GM19452 (cell line): ENCODE data around the gene BBX.

Source experiments
- ATAC-seq: cut with Tn5 transposase; IDR thresholded peaks from one replicate; pipeline ENCODE4 v1.9.1; 2021; ENCODE audit not compliant: unreplicated experiment

BBX gene

GRCh38 chr3:107643038-107643883 lies 120.5 kb downstream of the BBX start:
- no peak for ATAC-seq

GRCh38 chr3:107644631-107645030 lies 121.9 kb downstream of the BBX start:
- no peak for ATAC-seq

- no peak for ATAC-seq
Observed at GRCh38 chr3:107650788-107651187, 128.0 kb downstream of the BBX start.

GRCh38 chr3:107651782-107652181 lies 129.0 kb downstream of the BBX start:
- peak; percentile 78 for ATAC-seq

GRCh38 chr3:107654218-107654617 lies 131.5 kb downstream of the BBX start:
- ATAC-seq, result no peak

- no peak for ATAC-seq
Observed at GRCh38 chr3:107657971-107658370, 135.2 kb downstream of the BBX start.

- ATAC-seq, result no peak
Observed at GRCh38 chr3:107660306-107660976, 137.7 kb downstream of the BBX start.

GRCh38 chr3:107661447-107662123 lies 138.8 kb downstream of the BBX start:
- peak; percentile 62 for ATAC-seq

- peak; percentile 13 for ATAC-seq
Observed at GRCh38 chr3:107662124-107662507, 139.4 kb downstream of the BBX start.

GRCh38 chr3:107662586-107662985 lies 139.8 kb downstream of the BBX start:
- ATAC-seq, result no peak

GRCh38 chr3:107663266-107663665 lies 140.5 kb downstream of the BBX start:
- ATAC-seq, result no peak

GRCh38 chr3:107664614-107665013 lies 141.9 kb downstream of the BBX start:
- no peak for ATAC-seq

- ATAC-seq, result no peak
Observed at GRCh38 chr3:107665351-107665750, 142.6 kb downstream of the BBX start.

GRCh38 chr3:107666853-107667252 lies 144.1 kb downstream of the BBX start:
- ATAC-seq, result no peak

GRCh38 chr3:107668416-107668815 lies 145.7 kb downstream of the BBX start:
- ATAC-seq, result no peak

GRCh38 chr3:107668963-107669362 lies 146.2 kb downstream of the BBX start:
- ATAC-seq, result no peak

GRCh38 chr3:107669669-107670068 lies 146.9 kb downstream of the BBX start:
- ATAC-seq, result no peak

GRCh38 chr3:107670986-107671385 lies 148.2 kb downstream of the BBX start:
- no peak for ATAC-seq

- no peak for ATAC-seq
Observed at GRCh38 chr3:107674371-107674770, 151.6 kb downstream of the BBX start.

- ATAC-seq, result no peak
Observed at GRCh38 chr3:107675233-107675900, 152.6 kb downstream of the BBX start.
